H1 (cell line): ENCODE results near the gene FREM1. TPM values are rescaled to one million over a fixed set of nuclear protein-coding genes. Genes with fewer than 3 reads are reported as not detected.

Source experiments
- KDM4A ChIP-seq: IDR thresholded peaks from one replicate; pipeline ENCODE4 v1.7.1; 2012; ENCODE audit warnings: low read depth, mild to moderate bottlenecking, moderate library complexity, low read length, inconsistent platforms; ENCODE audit not compliant: severe bottlenecking
- RAD21 ChIP-seq, 2 experiments: IDR thresholded peaks in 1 of 2; conservative IDR thresholded peaks in 1 of 2; 2 replicates each; pipeline ENCODE4 v1.6.1; 2011; ENCODE audit warnings: low read depth in 2 of 2, low read length in 2 of 2, improper control_type of control experiment in 1 of 2, inconsistent platforms in 1 of 2, mild to moderate bottlenecking in 1 of 2, moderate library complexity in 1 of 2
- polyA plus RNA-seq, 7 experiments: library from polyadenylated mRNA; depleted of rRNA in 3 of 7; stranded (reverse) in 5 of 7; unstranded in 2 of 7; fragments of >200 nt in 5 of 7; fragments of 200-250 nt in 2 of 7; gene quantifications; 1 replicate in 5 of 7; 2 replicates in 1 of 7; 4 replicates in 1 of 7; pipeline versions ENCODE4 v1.2.1 to v1.2.3, GENCODE V29; 2011 to 2013; ENCODE audit warnings: missing spikeins in 2 of 7, mixed read lengths in 2 of 7
- total RNA-seq: library from RNA; stranded (reverse); fragmentation: NEBNext Ultra II Directional; extraction: Animal tissue kit (Norgen Biotek cat#: 25700); gene quantifications from 2 replicates; pipeline ENCODE4 v1.2.1, GENCODE V29; 2021

The FREM1 gene
- total and polyA plus RNA-seq, 2 of the 8 experiments (the other 6 are each of a cell fraction or from before 2014, with no cell fraction given), result 2.6 to 3.1 TPM

- TF ChIP-seq RAD21 (IDR thresholded peaks at IDR 0.05 in 1 of 2, conservative IDR thresholded peaks at IDR 0.05 in 1 of 2; ENCODE audit: low read depth in 2 of 2, low read length in 2 of 2) (no peak), KDM4A (no peak)
These were observed 134.3 kb downstream of the FREM1 start (continued) for GRCh38 chr9:14775917-14776316.
